ENCODE results near the gene UFC1. TPM values are rescaled to one million over a fixed set of nuclear protein-coding genes. Genes with fewer than 3 reads are reported as not detected.

Gene UFC1
- total and polyA plus RNA-seq, 7 donors: 56.6 to 141 (median 76.2) TPM

DNA sequence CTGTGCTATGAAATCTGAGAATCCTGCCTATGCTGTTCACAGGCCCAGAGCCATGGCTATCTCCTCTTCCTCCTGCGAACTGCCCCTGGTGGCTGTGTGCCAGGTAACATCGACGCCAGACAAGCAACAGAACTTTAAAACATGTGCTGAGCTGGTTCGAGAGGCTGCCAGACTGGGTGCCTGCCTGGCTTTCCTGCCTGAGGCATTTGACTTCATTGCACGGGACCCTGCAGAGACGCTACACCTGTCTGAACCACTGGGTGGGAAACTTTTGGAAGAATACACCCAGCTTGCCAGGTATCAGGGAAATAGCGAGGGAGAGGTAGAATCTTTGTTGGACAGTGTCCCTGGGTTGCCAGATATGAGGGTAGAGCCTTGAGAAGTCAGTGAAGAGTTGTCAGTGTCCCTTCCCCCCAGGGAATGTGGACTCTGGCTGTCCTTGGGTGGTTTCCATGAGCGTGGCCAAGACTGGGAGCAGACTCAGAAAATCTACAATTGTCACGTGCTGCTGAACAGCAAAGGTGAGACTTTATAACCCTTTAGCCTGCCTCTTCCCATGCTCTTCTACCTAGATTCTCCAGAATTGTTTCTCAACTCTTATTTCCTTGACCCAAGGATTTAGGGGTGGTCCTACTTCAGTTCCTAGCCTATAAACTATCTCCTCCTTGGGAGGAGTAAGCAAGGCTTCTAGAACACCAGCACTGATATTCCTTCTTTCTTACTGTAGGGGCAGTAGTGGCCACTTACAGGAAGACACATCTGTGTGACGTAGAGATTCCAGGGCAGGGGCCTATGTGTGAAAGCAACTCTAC lies 34.5 kb upstream of the UFC1 start:
- 18 to 30% (median 18%) methylated on average over 10 of the region's 10 CpGs for WGBS, 3 donors
- H3K4me1 ChIP-seq: peaks cover 42% of the 10 kb centered on the region
- ATAC-seq (peak; percentile 9 to 52 (median 38)), DNase-seq (peak; percentile 56 to 64)
- H3K36me3 ChIP-seq (ENCODE audit: insufficient read depth in 1 of 2, low read depth in 1 of 2): peaks cover 0 to 50% of the 10 kb centered on the region in 2 donors
- intact Hi-C loops (cut with DNase I): no loop called here
- no peaks in the 10 kb centered on the region for H3K27me3 ChIP-seq (ENCODE audit: insufficient read depth in 3 of 3, low read length in 2 of 3)
- H3K4me3 ChIP-seq: peak overlapping the region; percentile 83
- TF ChIP-seq, protein P1, sequence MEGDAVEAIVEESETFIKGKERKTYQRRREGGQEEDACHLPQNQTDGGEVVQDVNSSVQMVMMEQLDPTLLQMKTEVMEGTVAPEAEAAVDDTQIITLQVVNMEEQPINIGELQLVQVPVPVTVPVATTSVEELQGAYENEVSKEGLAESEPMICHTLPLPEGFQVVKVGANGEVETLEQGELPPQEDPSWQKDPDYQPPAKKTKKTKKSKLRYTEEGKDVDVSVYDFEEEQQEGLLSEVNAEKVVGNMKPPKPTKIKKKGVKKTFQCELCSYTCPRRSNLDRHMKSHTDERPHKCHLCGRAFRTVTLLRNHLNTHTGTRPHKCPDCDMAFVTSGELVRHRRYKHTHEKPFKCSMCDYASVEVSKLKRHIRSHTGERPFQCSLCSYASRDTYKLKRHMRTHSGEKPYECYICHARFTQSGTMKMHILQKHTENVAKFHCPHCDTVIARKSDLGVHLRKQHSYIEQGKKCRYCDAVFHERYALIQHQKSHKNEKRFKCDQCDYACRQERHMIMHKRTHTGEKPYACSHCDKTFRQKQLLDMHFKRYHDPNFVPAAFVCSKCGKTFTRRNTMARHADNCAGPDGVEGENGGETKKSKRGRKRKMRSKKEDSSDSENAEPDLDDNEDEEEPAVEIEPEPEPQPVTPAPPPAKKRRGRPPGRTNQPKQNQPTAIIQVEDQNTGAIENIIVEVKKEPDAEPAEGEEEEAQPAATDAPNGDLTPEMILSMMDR (IDR thresholded peaks at IDR 0.05): peak; percentile 34
- no peaks in the 10 kb centered on the region for H3K9me3 ChIP-seq
- H3K27ac ChIP-seq: peak overlapping the region; percentile 97

DNA sequence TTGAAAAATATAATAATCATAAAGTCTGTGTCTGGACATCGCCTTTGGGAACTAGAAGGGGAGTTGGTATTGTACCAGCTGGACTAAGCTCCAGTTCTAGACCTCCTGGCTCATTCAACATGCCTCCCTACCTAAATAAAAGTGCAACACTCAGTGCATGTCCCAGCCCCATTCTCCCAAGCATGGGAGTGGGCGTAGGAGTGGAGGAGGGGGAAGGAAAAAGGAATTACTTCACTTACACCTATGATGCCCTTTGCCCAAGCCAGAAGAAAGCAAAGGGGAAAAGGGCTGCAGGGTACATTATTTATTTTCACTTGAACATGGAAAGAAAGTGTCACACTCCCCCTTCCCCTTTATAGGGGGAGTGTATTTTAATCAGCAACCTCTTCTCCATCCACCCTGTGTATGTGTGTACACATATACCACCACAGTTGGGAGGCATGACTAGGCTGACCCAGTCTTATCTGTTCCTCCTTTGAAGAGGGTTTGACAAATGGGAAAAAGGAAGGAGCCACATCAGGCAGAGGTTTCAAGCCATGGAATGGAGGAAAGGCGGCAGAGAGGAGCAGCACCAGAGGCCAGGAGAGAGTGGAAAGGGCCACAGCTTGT lies 32.6 kb upstream of the UFC1 start:
- DNase-seq (no peak), ATAC-seq (no peak)
- Histone ChIP-seq H3K4me3 (no peak overlapping the region), H3K27ac (no peak overlapping the region), H3K36me3 (ENCODE audit: insufficient read depth in 1 of 2, low read depth in 1 of 2) (peaks cover 0 to 69% of the 10 kb centered on the region in 2 donors), H3K27me3 (ENCODE audit: insufficient read depth in 3 of 3, low read length in 2 of 3) (no peaks in the 10 kb centered on the region), H3K9me3 (no peaks in the 10 kb centered on the region), H3K4me1 (peaks cover 24% of the 10 kb centered on the region)
- intact Hi-C loops (cut with DNase I): no loop called here
- 88 to 91% (median 89%) methylated on average over 3 of the region's 3 CpGs for WGBS, 3 donors
- TF ChIP-seq, protein P1 (IDR thresholded peaks at IDR 0.05): no peak

DNA sequence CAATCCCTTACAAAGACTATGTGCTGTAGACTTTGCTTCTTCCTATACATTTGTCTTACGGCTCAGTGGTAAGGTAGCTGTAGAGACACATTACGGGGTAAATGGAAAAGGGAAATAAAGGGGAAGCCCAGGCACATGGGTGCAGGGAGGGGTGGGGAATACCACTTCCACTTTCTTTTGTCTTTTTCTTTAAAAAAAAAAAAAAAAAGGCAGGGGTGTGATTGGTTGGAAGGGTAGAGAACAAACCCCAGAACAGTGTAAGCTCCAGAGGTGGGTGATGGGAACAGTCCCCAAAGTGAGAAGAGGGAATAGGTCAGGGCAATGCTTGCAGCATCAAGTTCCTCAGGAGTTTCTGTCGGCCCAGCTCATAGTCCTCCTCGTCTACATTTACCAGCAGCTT lies 31.9 kb upstream of the UFC1 start:
- Histone ChIP-seq H3K27me3 (ENCODE audit: insufficient read depth in 3 of 3, low read length in 2 of 3) (no peaks in the 10 kb centered on the region), H3K4me3 (no peak overlapping the region), H3K36me3 (ENCODE audit: insufficient read depth in 1 of 2, low read depth in 1 of 2) (peaks cover 0 to 76% of the 10 kb centered on the region in 2 donors), H3K4me1 (peaks cover 17% of the 10 kb centered on the region), H3K27ac (no peak overlapping the region), H3K9me3 (no peaks in the 10 kb centered on the region)
- TF ChIP-seq, protein P1 (IDR thresholded peaks at IDR 0.05): no peak
- DNase-seq (no peak), ATAC-seq (no peak)
- 72 to 79% (median 75%) methylated on average over 4 of the region's 4 CpGs for WGBS, 3 donors
- intact Hi-C loops (cut with DNase I): no loop called here

DNA sequence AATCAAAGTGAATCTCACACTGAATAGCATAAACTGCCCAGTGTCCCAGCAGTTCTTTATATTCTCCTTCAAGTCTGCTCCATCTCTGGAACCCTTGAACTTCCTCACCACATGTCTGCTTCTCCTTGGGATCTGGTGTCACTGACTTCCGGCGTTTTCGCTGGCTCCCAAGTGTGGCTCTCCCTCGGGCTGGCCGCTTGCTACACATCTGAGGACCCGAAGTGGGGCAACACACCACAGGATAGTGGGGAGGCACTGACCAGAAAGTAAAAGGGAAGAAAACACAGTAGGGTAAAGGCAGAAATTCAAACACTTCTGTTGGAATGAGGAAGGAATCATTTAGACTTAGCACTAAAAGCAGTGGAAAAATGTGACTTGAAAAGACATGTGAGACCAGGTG lies 30.8 kb upstream of the UFC1 start:
- H3K27ac ChIP-seq: no peak overlapping the region
- peaks cover 0 to 87% of the 10 kb centered on the region in 2 donors for H3K36me3 ChIP-seq (ENCODE audit: insufficient read depth in 1 of 2, low read depth in 1 of 2)
- no peaks in the 10 kb centered on the region for H3K27me3 ChIP-seq (ENCODE audit: insufficient read depth in 3 of 3, low read length in 2 of 3)
- no peak for ATAC-seq
- no peak for DNase-seq
- H3K4me3 ChIP-seq: no peak overlapping the region
- TF ChIP-seq, protein P1 (IDR thresholded peaks at IDR 0.05): no peak
- intact Hi-C loops (cut with DNase I): no loop called here
- no peaks in the 10 kb centered on the region for H3K9me3 ChIP-seq
- WGBS, 3 donors: 71 to 85% (median 74%) methylated on average over 6 of the region's 6 CpGs
- peaks cover 14% of the 10 kb centered on the region for H3K4me1 ChIP-seq
